Peyer's patch (tissue), 4 donors: ENCODE results near the gene ADCY9. TPM values are rescaled to one million over a fixed set of nuclear protein-coding genes. Genes with fewer than 3 reads are reported as not detected.

Source experiments
- DNase-seq, 3 donors: peaks; one replicate each; pipeline ENCODE4 v3.0.0-alpha.2; 2017 to 2019
- H3K27ac ChIP-seq, 4 donors: fragments of 200-600 bp; sonication (generic); one replicate each; pipeline ENCODE4 v1.5.1; 2016 to 2019
- H3K27me3 ChIP-seq, 2 donors: fragments of 200-600 bp; sonication (generic); one replicate each; pipeline ENCODE4 v1.5.1; 2019
- H3K36me3 ChIP-seq, 3 donors: fragments of 200-600 bp; sonication (generic); one replicate each; pipeline ENCODE4 v1.5.1; 2016 to 2019
- H3K4me1 ChIP-seq, 4 donors: fragments of 200-600 bp; sonication (generic); one replicate each; pipeline ENCODE4 v1.5.1; 2016 to 2019
- H3K4me3 ChIP-seq, 4 donors: fragments of 200-600 bp; sonication (generic); 1 replicate in 3 of 4; 2 replicates in 1 of 4; pipeline ENCODE4 v1.5.1; 2016 to 2019; ENCODE audit warnings: mild to moderate bottlenecking in 1 of 4
- H3K9me3 ChIP-seq, 4 donors: fragments of 200-600 bp; sonication (generic); one replicate each; pipeline ENCODE4 v1.5.1; 2016 to 2019; ENCODE audit warnings: mild to moderate bottlenecking in 1 of 4
- CTCF ChIP-seq, 6 experiments: fragments of 450-650 bp in 4 of 6; fragments of 200-600 bp in 2 of 6; sonication (generic) in 1 of 6; IDR thresholded peaks; one replicate each; pipeline ENCODE4 v1.5.1; 2017 to 2019; ENCODE audit warnings: antibody characterized with exemption in 6 of 6, mild to moderate bottlenecking in 3 of 6, moderate library complexity in 1 of 6
- POLR2A ChIP-seq, 2 donors: fragments of 450-650 bp; IDR thresholded peaks; one replicate each; pipeline ENCODE4 v1.5.1; 2017; ENCODE audit warnings: antibody characterized with exemption in 2 of 2, mild to moderate bottlenecking in 2 of 2, moderate library complexity in 2 of 2
- total RNA-seq, 4 donors: library from RNA; depleted of rRNA; stranded (reverse); fragments of >200 nt; gene quantifications; one replicate each; pipeline ENCODE4 v1.1.0, GENCODE V29; 2016

ADCY9 gene
- total RNA-seq, 4 donors from 2014 or later = 19.8 to 47.3 (median 44.0) TPM

- no peaks in the 10 kb centered on the region for H3K4me1 ChIP-seq
- H3K4me3 ChIP-seq = no peak overlapping the region
- H3K27me3 ChIP-seq = no peaks in the 10 kb centered on the region
- DNase-seq = no peak
- H3K36me3 ChIP-seq = no peaks in the 10 kb centered on the region
- H3K27ac ChIP-seq = no peak overlapping the region
- TF ChIP-seq CTCF (IDR thresholded peaks at IDR 0.05) = no peak
- TF ChIP-seq POLR2A (IDR thresholded peaks at IDR 0.05) = no peak
- no peaks in the 10 kb centered on the region for H3K9me3 ChIP-seq
Observed at GRCh38 chr16:4152267-4152666, 36.0 kb upstream of the ADCY9 start.

- no peak for DNase-seq
- no peaks in the 10 kb centered on the region for H3K27me3 ChIP-seq
- H3K36me3 ChIP-seq = no peaks in the 10 kb centered on the region
- H3K9me3 ChIP-seq = no peaks in the 10 kb centered on the region
- no peaks in the 10 kb centered on the region for H3K4me1 ChIP-seq
- H3K4me3 ChIP-seq = no peak overlapping the region
- H3K27ac ChIP-seq = no peak overlapping the region
- TF ChIP-seq CTCF (IDR thresholded peaks at IDR 0.05) = no peak
- no peak for TF ChIP-seq POLR2A (IDR thresholded peaks at IDR 0.05)
Observed at GRCh38 chr16:4147236-4147635, 31.0 kb upstream of the ADCY9 start.

GRCh38 chr16:4142268-4142667 lies 26.0 kb upstream of the ADCY9 start:
- DNase-seq = no peak
- no peaks in the 10 kb centered on the region for H3K36me3 ChIP-seq
- TF ChIP-seq POLR2A (IDR thresholded peaks at IDR 0.05) (no peak), CTCF (IDR thresholded peaks at IDR 0.05) (no peak)

GRCh38 chr16:4141604-4142003 lies 25.4 kb upstream of the ADCY9 start:
- Histone ChIP-seq H3K36me3 (no peaks in the 10 kb centered on the region), H3K27ac (no peak overlapping the region), H3K4me1 (no peaks in the 10 kb centered on the region), H3K27me3 (no peaks in the 10 kb centered on the region), H3K4me3 (no peak overlapping the region), H3K9me3 (no peaks in the 10 kb centered on the region)
- TF ChIP-seq CTCF (IDR thresholded peaks at IDR 0.05) (no peak), POLR2A (IDR thresholded peaks at IDR 0.05) (no peak)
- no peak for DNase-seq

More at GRCh38 chr16:4142268-4142667, 26.0 kb upstream of the ADCY9 start:
- Histone ChIP-seq H3K9me3 (no peaks in the 10 kb centered on the region), H3K4me1 (no peaks in the 10 kb centered on the region), H3K4me3 (no peak overlapping the region), H3K27me3 (no peaks in the 10 kb centered on the region), H3K27ac (no peak overlapping the region)

- no peak for DNase-seq
- H3K36me3 ChIP-seq = no peaks in the 10 kb centered on the region
- H3K27ac ChIP-seq = no peak overlapping the region
- H3K4me3 ChIP-seq = no peak overlapping the region
- H3K4me1 ChIP-seq = no peaks in the 10 kb centered on the region
- no peaks in the 10 kb centered on the region for H3K9me3 ChIP-seq
- TF ChIP-seq POLR2A (IDR thresholded peaks at IDR 0.05) (no peak), CTCF (IDR thresholded peaks at IDR 0.05) (no peak)
- no peaks in the 10 kb centered on the region for H3K27me3 ChIP-seq
Observed at GRCh38 chr16:4140652-4141051, 24.4 kb upstream of the ADCY9 start.

GRCh38 chr16:4139968-4140367 lies 23.7 kb upstream of the ADCY9 start:
- no peaks in the 10 kb centered on the region for H3K36me3 ChIP-seq
- no peak for DNase-seq
- no peaks in the 10 kb centered on the region for H3K4me1 ChIP-seq
- H3K9me3 ChIP-seq = no peaks in the 10 kb centered on the region
- no peak overlapping the region for H3K4me3 ChIP-seq
- no peak overlapping the region for H3K27ac ChIP-seq
- TF ChIP-seq CTCF (IDR thresholded peaks at IDR 0.05) (no peak), POLR2A (IDR thresholded peaks at IDR 0.05) (no peak)
- H3K27me3 ChIP-seq = no peaks in the 10 kb centered on the region
